Neural cell (in vitro differentiated cells): ENCODE measurements around the gene KCNMB2.

Source experiments
- CTCF ChIP-seq: fragments of 450-650 bp; IDR thresholded peaks from 2 replicates; pipeline ENCODE4 v1.5.1; 2014; ENCODE audit warnings: antibody characterized with exemption, mild to moderate bottlenecking, moderate library complexity; ENCODE audit not compliant: poor library complexity, severe bottlenecking
- EP300 ChIP-seq: fragments of 450-650 bp; conservative IDR thresholded peaks from 2 replicates; pipeline ENCODE4 v1.6.1; 2014; ENCODE audit warnings: antibody characterized with exemption, mild to moderate bottlenecking, moderate library complexity; ENCODE audit not compliant: poor library complexity, severe bottlenecking
- EZH2 ChIP-seq: fragments of 200-600, 300-800 bp; shearing (Covaris generic), sonication (generic); IDR thresholded peaks from 2 replicates; pipeline ENCODE4 v1.6.1; 2014; ENCODE audit warnings: antibody characterized with exemption, low read length, borderline replicate concordance, mild to moderate bottlenecking; ENCODE audit not compliant: insufficient read depth, poor library complexity, severe bottlenecking
- POLR2AphosphoS5 ChIP-seq: IDR thresholded peaks from 2 replicates; pipeline ENCODE4 v1.6.1; 2012
- RAD21 ChIP-seq: fragments of 450-650 bp; conservative IDR thresholded peaks from 2 replicates; pipeline ENCODE4 v1.6.1; 2014; ENCODE audit warnings: antibody characterized with exemption, mild to moderate bottlenecking, moderate library complexity
- REST ChIP-seq: IDR thresholded peaks from 2 replicates; pipeline ENCODE4 v1.6.1; 2012; ENCODE audit warnings: borderline replicate concordance
- SMC3 ChIP-seq: fragments of 450-650 bp; conservative IDR thresholded peaks from 2 replicates; pipeline ENCODE4 v1.6.1; 2014; ENCODE audit warnings: antibody characterized with exemption, mild to moderate bottlenecking, moderate library complexity; ENCODE audit not compliant: poor library complexity

- no peak for TF ChIP-seq SMC3
- no peak for TF ChIP-seq CTCF
- TF ChIP-seq POLR2AphosphoS5: no peak
- no peak for TF ChIP-seq REST
- no peak for TF ChIP-seq EZH2
- no peak for TF ChIP-seq EP300
- no peak for TF ChIP-seq RAD21
These were observed 25.0 kb downstream of the KCNMB2 start for GRCh38 chr3:178561239-178561638.
